SK-N-MC (cell line): Measurements from ENCODE around the gene THOC7.

ENCODE experiments used
- EZH2 ChIP-seq: fragments of 200-600 bp; sonication (generic); IDR thresholded peaks from one replicate; pipeline ENCODE4 v1.6.1; 2017; ENCODE audit warnings: antibody characterized with exemption
- FOXP2 ChIP-seq: optimal IDR thresholded peaks from 2 replicates; pipeline ENCODE3; 2011; ENCODE audit warnings: mild to moderate bottlenecking, moderate library complexity; ENCODE audit not compliant: insufficient read depth; ENCODE audit errors: extremely low read length, control extremely low read depth
- POLR2AphosphoS5 ChIP-seq: IDR thresholded peaks from 2 replicates; pipeline ENCODE4 v1.6.1; 2012; ENCODE audit warnings: mild to moderate bottlenecking, low read depth, low read length, borderline replicate concordance

DNA sequence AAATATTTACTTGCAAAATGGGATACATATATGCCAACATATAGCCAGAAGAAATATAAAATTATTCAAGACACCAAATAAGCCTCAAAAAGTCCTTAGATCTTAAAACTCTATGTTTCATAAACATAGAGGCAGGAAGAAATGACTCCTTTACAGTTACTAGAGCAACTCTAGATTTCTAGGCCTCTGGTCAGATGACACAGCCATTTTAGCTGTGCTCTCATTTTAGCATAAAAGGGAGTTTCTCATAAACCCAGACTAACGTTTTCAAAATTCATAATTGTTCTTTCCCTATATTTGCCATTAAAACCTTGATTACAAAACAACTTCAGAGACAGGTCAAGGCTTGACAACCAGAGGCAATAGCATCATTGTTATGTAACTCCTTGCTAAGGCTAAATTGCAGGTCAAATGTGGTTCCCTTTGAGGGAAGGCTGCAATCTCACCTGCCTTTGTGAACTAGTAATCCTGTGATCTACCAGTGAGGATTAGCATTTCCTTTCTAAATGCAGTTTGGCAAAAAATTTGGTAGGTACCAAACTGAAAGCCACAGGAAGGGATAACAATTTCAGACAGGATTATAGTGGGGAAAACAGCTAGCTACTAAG lies 8.2 kb downstream of the THOC7 start:
- TF ChIP-seq EZH2, result no peak
- no peak for TF ChIP-seq POLR2AphosphoS5
- no peak for TF ChIP-seq FOXP2
